ENCODE data around the gene EHMT1.

- no peak for TF ChIP-seq ZNF274 (IDR thresholded peaks at IDR 0.05; ENCODE audit: low read depth, low read length)
- TF ChIP-seq YY1 (IDR thresholded peaks at IDR 0.05; ENCODE audit: insufficient read depth, insufficient read length): no peak
Measured at GRCh38 chr9:137809040-137809576, 190.3 kb downstream of the EHMT1 start.

Measured in NT2/D1 (cell line).